GM21360 (cell line): ENCODE measurements around the gene GABBR2.
"Not testable (repeated sequence)": the region's sequence is repeated elsewhere in the genome, so short reads cannot be mapped to it uniquely, and the experiment has no call there.

Source experiments
- ATAC-seq: cut with Tn5 transposase; IDR thresholded peaks from one replicate; pipeline ENCODE4 v1.9.1; 2021; ENCODE audit warnings: mild to moderate bottlenecking, moderate library complexity; ENCODE audit not compliant: unreplicated experiment

GABBR2 gene

DNA sequence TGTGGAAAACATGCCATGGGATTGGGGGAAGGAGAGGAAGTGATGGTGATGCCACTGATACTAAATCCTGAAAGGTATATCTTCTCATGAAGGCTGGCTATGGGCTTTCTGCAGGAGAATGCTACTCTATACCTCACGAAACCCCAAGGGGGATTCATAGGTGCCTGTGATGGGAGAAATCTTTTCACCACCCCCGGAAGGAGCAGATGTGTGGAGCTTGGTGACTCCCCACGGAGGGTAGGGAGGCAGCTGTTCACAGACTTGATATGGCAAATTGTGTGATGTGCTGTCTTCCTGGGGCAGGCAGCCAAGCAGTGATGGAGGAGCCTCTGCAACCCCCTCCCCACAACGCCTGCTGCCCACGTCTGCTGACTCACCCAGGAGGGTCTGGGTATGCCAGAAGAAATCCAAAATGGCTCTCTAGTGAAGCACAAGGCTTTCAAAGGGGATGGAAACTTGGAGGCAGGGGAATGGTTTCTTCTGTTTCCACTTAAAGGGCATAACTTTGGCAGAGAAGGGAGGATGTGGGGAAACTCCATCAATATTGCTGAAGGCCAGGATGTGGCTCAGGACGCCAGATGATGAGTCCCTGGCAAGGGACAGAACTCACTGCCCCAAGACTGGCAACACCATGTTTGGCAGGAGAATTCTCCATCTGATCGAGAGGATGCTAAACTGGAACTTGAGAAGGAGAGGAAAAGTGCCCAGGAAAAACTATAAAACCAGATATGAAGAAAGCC is 188.3 kb downstream of the GABBR2 start:
- no peak for ATAC-seq

DNA sequence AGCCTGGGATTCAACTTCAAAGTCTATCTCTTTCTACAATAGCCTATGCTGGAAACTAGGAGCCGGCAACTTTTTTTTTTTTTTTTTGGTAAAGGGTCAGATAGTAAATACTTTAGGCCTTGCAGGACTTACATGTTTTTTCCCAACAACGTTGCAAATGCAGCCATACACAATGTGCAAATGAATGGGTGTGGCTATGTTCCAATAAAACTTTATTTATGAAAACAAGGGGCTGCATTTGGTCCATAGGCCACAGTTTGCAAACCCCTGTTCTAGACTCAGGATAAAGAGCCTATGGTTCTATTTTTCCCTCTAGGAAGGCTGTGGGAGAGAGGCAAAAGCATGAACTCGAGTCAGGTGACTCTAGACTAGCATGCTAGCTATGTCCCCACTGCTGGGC is 189.1 kb downstream of the GABBR2 start:
- no peak for ATAC-seq

DNA sequence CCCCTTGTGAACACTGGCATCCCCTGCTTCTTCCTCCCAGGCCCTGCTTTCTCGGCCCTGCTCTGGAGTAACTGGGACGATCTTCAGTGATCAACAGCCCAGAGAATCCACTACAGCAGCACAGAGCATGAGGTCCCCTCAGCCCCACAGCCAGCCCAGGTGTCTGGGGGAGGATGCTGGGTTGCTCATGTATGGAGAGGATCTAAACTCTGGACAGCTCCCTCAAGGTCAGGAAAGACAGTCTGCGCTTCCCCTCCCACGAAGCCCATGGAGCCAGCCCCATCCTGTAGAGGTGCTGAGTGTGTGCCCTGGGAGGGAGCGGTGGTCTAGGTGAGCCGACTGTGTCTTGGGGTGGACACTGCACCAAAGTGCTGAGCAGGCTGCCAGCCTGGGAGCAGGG is 190.2 kb downstream of the GABBR2 start:
- ATAC-seq = no peak

DNA sequence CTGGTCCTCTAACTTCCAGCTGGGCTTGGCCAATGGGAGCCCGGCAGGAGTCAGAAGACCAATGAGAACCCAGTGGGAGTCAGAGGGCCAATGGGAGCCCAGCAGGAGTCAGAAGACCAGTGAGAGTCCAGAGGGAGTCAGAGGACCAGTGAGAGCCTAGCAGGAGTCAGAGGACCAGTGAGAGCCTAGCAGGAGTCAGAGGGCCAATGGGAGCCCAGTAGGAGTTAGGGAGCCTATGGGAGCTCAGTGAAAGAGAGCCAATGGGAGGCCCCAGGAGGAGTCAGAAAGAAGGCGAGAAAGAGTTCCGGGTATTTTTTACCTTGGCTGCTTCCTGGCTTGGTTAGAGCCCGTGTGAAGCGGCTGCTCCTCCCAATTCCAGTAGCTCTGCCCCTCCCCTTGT is 191.0 kb downstream of the GABBR2 start:
- no peak for ATAC-seq

DNA sequence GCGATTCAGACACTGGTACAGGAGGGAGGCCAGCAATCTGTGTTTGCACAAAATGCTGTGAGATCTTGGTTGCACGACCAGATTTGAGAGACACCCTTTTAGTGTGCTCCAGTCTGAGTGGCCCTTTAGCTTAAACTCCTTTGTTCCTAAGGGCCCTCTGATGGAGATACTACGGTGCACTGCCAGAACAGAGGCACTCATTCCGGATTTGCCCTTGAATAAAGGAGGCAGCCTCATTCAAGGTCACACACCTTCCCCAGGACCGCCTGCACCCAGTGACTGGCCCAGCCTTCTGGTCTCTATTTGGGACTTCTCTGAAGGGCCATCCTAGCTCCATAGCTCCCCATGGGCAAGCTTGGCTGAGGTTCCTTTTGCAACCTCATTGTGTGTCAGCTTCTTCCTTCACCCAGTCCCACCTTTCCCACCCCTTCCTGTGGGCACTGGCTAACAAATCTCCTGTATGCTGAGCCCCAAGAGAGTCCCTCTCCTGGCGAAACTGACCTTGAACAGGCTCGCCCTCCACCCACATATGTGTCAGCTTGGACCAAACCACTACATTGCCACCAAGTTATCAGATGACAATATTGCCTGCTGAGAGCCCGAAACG is 191.7 kb downstream of the GABBR2 start:
- no peak for ATAC-seq

DNA sequence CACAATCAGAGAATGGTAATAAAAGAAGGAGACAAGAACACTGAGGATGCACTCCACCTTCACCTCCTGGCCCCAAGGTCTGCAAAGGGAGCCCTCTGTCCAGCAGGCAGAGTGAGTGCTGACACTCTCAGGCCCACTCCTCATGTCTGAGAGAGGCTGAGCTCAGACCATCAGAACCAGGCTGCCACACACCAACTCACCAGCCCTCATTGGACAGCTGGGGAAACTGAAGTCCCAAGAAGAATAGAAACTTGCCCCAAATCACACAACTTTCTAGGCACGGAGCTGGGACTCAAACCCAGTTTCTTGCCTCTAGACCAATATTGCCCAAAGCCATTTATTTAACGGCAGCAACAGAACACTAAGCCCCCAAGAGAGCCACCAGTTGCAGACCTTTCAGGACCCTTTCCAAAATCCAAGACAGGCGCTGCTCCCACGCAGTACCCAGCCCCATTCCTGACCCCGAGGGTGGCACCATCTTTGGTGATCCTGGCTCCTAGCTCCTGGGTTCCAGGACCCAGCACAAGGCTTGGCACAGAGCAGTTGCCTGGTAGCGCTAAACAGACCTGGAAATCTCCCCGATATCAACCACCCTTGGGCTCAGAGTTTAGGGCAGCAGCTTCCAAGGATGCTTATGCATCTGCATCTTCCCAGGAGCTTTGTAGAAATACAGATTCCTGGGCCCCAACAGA is 192.4 kb downstream of the GABBR2 start:
- no peak for ATAC-seq

DNA sequence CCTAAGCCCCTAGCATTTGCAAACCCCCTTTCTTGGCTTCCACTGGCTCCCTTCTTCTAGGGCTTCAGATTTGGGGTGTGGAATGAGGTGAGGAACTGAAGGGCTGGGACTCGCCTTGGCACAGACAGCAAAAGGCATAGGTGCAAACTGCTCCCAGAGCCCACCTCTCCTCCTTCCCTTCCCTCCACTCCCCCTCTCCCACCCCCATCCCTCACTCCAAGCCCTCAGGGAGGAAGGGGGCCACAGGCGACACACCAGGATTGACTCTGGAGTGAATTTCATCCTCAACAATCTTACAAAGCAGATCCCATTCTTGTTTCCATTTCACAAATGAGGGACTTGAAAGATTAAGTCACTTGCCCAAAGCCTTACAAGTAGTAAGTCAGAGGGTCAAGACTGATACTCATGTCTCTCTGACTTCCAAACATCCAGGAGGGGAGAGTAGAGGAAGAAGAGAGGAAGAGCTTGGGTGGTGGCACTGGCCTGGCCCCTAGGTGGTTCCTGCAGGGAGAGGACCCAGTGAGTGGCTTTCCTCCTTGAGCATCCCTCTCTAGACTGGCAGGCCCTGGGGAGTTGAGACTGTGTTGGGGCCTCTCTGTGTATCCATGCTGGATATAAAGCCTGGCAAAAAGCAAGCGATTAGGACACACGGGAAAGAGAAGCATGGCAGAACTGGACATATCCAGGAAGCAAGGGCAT is 193.1 kb downstream of the GABBR2 start:
- no peak for ATAC-seq

DNA sequence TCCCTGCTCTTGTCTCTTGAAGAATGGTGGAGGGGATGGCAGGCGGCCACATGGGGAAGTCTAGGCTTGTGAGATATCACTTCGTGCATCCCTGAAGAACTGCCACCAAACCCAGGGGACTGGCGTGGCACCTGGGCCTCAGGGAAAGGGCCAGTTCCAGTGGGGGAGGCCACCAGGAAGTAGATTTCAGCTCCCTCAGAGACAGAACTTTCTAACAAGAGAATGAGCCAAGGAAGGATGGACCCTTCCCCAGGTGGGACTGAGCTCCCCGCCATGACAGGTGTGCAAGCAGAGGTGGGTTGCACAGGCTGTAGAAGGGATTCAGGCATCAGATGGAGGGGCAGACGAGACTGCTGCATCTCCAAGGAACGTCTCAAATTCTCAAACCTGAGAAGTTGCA is 193.9 kb downstream of the GABBR2 start:
- no peak for ATAC-seq

DNA sequence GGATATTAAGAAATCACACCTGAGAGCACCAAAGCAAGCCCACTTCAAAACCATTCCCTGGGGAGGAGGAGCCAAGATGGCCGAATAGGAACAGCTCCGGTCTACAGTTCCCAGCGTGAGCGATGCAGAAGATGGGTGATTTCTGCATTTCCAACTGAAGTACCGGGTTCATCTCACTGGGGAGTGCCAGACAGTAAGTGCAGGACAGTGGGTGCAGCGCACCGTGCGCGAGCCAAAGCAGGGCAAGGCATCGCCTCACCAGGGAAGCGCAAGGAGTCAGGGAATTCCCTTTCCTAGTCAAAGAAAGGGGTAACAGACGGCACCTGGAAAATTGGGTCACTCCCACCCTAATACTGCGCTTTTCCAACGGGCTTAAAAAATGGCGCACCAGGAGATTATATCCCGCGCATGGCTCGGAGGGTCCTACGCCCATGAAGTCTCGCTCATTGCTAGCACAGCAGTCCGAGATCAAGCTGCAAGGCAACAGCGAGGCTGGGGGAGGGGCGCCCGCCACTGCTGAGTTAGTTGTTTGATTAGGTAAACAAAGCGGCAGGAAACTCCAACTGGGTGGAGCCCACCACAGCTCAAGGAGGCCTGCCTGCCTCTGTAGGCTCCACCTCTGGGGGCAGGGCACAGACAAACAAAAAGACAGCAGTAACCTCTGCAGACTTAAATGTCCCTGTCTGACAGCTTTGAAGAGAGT is 200.4 kb downstream of the GABBR2 start:
- not testable (repeated sequence) for ATAC-seq

DNA sequence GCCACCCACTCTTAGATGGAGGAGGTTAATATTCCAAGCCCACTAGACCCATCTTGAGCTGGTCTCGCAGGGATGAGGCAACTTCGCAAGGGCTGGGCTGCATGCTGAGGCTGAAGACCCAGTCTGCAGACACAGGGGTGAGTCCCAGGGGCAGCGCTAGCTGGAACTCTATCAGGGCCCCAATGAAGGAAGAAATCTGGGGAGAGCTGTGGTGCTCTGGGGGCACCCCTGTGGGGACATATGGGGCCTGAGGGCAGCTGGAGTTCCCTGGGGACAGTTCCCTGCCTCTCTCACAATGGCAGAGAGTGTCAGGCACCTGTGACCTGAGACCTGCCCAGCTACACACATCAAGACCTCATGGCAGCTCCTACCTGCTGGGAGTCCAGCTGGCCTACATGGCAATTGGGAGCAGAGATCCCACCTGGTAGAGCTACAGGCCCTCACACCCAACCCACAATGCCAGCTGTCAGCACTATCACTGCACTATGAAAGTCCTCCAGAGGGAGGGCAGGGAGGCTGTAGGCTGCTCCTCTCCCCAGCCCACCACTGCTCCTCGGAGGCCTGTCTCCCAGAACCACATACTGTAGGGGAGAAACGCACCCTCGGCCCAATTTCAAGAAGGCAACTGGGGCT is 202.2 kb downstream of the GABBR2 start:
- no peak for ATAC-seq

DNA sequence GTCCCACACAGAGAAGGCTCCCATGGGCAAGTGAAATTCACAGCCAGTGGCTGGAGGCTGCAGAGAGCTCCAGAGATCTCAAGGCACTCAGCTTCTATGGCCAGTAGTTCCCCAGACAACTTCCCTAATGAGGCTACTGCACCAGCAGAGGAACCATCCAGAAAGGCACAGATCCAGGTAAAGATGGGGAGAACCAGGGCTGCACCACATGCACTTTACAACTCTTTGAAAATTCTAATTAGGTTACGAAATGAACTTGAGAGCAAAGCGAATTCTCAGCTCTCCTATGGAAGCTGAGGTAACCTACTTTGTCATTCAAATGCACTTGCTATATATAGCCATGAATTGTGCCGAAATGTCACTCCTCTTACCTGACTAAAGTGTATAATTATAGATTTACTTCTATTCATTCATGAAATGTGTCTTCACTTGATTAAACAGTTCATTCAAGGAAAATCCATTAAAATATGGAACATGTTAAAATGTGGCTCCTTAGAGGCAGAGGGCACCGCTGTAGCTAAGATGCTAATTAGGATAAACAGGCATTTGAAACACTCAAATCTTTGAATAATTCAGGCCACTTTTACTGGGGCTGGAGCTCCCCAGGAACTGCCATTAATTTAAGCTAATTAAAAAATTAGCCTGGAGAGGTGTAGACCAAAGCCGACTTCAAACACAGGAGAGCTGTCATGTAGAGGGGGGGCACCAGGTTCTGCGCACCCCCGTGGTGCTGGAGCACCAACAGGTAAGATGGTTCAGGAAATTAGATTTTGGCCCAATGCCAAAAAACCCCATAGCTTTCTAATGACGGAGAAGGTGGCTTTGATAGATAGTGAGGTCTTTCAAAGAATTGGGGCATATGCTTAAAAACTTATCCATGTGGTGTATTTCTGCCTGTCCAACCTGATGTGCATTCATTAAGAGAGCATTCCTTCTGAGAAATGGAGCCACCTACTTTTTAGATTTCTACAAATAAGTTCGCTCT is 204.1 kb downstream of the GABBR2 start:
- ATAC-seq = no peak

DNA sequence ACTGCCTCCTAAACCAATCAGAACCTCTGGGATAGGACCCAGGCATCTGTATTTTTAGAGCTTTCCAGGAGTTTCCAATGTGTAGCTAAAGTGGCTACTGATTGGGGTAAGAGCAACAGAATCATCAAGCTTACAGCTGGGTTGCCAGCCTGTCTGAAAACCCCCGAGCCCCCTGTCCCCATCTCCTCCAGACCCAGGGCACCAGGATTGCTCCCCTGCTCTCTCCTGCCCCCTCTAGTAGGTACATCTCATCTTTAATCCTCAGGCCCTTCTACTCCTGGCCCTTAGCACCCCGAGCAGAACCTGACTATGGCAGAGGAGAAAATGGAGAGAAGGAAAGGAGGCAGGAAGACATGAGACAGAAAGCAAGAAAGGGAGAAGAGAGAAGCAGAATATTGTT is 204.9 kb downstream of the GABBR2 start:
- no peak for ATAC-seq

DNA sequence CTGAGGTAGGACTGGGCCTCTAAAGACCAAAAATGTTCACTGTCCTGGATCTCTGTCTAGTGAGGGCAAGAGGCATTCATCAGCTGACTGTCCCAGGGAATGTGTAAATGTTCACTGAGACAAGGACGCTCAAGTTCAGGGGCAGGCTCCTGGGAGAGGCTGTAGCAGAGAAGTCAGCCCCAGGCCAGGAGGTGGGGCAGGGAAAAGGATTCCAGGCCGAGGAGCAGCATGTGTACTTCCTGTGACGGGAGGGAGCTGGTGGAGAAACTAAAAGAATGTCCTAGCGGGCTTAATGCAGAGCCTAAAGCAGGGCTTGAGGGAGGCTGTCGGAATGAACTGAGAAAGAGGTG is 205.8 kb downstream of the GABBR2 start:
- no peak for ATAC-seq

DNA sequence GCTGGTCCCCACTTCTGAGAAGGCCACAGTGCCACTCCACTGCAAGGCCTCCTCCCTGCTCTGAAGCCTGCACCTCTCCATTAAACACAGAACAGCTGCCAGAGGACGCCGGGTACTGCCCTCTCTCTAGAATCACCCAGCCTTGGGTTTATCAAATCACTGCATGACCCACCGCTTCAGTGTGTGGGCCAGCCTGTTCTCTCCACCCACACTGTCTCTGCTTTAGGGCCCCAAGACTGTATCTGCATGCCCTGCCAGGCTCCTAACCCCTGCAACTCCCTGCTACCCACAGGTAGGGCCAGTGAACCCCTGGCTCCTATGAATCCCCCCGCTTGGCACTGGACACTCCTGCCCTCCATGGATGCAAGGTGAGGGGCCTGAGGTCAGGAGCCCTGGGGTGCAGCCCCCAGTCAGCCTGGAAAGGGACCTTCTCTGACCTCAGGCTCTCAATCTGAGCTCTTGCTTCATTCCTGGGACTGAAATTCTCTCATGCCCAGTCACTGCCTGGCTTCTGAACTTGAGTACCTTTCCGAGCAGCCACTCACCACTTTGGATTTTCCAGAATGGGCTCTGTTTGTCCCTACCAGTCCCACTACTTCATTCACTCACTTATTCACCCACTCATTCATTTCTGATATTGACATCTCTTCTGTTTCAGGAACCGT is 206.3 kb downstream of the GABBR2 start:
- ATAC-seq = no peak

DNA sequence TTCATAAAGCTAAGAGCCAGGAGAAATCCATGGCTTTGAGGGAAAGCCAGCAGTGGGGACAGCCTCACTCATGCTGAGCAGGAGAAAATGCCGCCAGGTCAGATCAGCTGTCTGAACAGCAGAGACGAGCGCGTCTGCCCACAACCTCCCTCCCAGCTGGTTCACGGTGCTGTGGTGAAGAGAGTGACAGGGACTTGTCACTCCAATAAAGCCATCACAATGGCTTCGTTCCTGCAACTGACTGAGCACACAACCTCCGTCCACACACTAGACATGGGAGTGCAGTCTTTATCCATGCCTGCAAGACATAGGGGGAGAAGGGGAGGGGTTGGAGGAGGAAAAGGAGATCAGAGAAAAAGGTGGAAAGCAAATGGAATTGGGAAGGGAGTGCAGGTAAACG is 206.9 kb downstream of the GABBR2 start:
- no peak for ATAC-seq

DNA sequence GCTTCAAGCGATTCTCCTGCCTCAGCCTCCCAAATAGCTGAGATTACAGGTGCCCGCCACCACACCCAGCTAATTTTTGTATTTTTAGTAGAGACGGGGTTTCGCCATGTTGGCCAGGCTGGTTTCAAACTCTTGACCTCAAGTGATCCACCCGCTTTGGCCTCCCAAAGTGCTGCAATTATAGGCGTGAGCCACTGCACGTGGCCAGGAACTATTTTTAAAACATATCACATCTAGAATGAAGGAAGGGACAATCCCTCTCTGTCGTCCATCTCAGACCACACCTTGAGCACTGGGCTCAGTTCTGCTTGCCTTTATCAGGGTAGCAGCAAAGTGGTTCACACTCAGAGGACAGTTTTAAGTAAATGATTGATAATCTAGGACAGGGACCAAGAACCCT is 207.5 kb downstream of the GABBR2 start:
- ATAC-seq = not testable (repeated sequence)

DNA sequence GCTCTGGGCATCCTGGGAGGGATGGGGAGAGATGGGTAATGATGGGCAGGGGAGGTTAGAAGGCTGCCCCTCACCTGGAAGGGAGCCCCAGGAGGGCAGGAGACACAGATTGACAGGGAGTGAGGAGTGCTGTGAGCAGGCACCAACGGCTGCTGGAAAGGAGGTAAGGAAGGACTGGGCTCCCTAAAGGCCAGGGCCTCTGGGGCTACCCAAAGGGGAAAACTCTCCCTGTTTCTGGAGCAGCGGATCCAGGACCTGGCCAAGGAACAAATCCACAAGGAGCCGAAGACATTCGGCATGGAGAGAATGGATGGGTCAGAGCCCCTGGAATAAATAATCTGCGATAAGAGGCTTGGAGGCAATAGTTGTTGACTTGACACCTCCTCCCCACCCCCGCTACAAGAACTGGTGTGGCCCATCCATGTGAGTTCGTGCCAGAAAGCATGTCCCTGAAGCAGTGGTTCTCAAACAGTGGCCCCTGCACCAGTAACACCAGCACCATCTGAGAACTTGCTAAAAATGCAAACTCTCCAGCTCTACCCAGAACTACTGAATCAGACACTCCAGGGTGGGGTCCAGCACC is 208.3 kb downstream of the GABBR2 start:
- no peak for ATAC-seq

DNA sequence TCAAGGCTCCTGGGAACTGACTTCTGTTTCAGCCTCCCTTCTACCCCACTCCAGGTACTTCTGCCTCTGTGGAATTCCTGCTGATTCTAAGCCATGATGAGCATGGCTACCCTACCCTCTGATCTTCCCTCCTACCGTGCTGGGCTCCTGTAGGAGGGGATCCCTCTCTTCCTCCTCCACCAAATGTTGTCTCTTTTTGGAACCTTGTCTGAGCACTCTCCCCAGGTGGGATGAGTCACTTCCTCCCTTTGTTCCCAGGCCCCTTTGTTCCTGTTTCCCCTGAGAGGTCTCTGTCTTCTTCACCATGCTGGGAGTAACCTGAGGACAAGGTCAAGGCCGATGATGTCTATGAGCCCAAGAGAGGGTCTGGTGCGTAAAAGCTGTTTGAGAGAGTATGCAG is 213.2 kb downstream of the GABBR2 start:
- no peak for ATAC-seq

DNA sequence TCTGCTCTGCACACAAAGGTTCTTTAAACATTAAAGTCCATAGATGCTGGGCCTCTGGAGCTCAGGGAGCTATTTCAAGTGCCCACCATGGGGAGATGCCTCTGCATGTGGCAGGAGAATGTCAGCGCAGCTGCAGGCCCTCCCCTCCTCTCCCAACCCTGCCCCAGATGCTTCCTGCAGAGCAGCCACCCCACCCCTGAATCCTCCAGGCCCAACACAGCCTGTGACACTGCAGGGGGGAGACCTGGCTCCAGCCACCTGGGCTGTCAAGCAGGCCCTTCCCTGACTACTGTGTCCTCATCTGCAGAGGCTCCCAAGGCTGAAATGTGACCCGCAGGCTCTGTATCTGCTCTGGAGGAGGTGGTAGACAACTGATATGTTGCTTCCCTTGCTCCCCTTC is 213.9 kb downstream of the GABBR2 start:
- ATAC-seq = no peak
